Fibroblast of skin of left biceps (primary cell): ENCODE data around the gene FEZ2.

ENCODE experiments used
- DNase-seq, 2 experiments: peaks; one replicate each; pipeline ENCODE4 v3.0.0-alpha.2; 2013; ENCODE audit warnings: low read depth in 2 of 2

The FEZ2 gene

GRCh38 chr2:36530178-36530982, 67.6 kb downstream of the FEZ2 start:
- DNase-seq: peak; percentile 57 to 64

GRCh38 chr2:36528766-36529392, 69.1 kb downstream of the FEZ2 start:
- DNase-seq: no peak

- DNase-seq: no peak
Measured at GRCh38 chr2:36528274-36528673, 69.7 kb downstream of the FEZ2 start.

DNA sequence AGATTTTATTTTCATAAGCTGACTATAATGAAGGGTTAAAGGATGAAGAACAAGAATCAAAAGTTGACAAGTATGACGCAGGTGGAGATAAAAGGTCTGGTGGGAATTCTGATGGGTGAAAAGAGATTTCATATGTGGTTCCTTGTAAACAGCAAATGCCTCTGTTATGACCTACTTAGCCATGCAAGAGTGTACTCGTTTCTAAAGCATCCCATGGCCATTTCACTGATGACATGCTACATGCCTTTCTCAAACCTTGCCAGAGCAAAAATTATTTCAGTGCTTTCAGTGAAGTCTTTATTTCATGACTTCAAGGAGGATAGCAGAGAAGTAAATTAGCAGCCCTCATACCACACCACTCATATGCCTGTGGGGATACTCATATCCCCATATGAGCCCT, 71.7 kb downstream of the FEZ2 start:
- DNase-seq: no peak

GRCh38 chr2:36525245-36525644, 72.7 kb downstream of the FEZ2 start:
- no peak for DNase-seq

- DNase-seq: no peak
Measured at GRCh38 chr2:36523153-36523552, 74.8 kb downstream of the FEZ2 start.

GRCh38 chr2:36520431-36520830, 77.5 kb downstream of the FEZ2 start:
- DNase-seq: no peak

DNA sequence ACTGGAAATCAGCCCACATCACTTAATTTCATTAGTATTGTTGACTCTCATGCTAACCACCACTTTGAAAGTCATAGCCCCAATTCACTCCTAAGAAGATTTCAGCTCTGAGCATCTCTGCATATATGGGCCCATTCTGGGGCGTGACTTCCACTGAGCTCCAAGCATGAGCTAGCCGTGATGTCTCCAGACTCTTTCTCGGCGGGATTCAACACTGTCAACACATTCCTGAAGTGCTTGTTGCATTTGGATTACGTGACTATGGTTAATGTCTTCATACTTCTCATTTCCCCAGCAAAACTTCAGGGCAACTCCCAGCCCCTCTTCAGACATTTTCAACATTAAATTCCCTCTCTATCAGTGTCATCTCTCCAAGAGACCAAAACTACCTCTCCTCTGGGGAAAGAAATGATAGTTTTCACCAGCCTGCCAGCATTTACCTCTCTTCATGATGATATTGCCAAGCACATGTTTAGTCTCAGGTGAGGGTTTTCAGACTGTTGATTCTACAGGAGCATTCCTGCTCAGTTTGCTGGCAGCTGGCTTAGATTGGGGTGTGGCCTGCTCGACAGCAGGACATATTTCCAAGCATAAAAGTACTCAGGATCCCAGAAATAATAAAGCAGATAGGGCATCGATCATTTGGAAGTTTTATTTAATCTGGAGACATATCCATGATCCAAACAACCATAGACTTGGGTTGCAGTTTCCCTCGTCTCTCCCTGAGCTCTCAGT, 81.7 kb downstream of the FEZ2 start:
- DNase-seq: peak; percentile 63 to 69

GRCh38 chr2:36515538-36515937, 82.4 kb downstream of the FEZ2 start:
- no peak for DNase-seq

- no peak for DNase-seq
Measured at GRCh38 chr2:36513661-36514060, 84.3 kb downstream of the FEZ2 start.

DNA sequence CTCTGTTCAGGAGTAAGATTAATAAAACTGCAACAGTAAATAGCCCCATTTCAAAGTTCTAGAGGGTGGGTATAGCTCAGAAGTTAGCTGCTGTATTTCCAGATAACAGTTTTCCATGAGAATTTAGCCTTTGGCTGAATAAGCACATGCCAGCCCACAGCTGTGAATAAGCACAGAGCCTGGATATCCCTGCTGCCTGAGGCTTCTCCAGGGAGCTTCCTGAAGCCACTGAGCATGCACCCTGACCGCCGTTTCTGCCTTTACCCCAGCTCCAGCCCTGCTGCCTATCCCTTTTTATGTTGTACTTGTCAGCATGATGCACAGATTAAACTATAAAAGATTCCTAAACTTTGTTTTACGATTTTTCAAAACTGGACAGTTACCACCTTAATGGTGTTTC, 85.3 kb downstream of the FEZ2 start:
- no peak for DNase-seq

- no peak for DNase-seq
Measured at GRCh38 chr2:36511858-36512603, 85.9 kb downstream of the FEZ2 start.

DNA sequence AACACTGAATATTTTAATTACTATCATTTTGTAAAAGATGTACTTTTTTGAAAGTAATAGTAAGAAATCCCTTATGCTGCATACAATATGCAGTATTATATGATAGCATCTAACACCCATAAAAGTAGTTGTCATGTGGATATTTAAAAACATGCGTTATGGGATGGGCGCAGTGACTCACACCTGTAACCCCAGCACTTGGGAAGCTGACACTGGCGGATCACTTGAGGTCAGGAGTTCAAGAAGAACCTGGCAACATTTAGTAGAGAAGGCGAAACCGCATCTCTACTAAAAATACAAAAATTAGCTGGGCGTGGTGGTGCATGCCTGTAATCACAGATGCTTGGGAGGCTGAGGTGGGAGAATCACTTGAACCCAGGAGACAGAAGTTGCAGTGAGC, 88.9 kb downstream of the FEZ2 start:
- DNase-seq: no peak

DNA sequence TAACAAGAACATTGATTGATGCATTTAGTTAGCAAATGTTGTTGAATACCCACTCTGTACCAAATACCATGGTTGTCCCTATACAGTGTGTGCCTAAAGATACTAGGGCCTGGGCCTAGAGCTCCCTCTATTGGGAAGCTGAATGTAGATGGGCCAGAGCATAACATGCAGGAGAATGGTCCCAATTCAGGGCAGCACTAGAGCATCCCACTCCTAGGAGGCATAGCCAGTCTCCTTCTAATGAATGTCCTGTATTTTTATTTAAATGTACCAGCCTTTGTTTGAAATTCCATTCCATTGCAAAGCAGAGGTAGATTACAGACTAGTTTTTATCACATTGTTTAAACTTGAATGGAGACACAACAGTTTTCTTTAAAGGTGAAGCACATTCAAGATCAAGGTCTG, 90.6 kb downstream of the FEZ2 start:
- DNase-seq: peak in 1 of 2 experiments; percentile 42
